HEK293 (cell line): ENCODE results near the gene SRSF1.
A peak's percentile ranks its signal among the peaks of the same experiment; 100 is the strongest.

Experiments
- SP7 ChIP-seq: fragments of 450-650 bp; formaldehyde crosslinking; IDR thresholded peaks from 2 replicates; pipeline ENCODE4 v1.5.1; 2016; ENCODE audit warnings: missing biosample characterization, missing genetic modification characterization
- ZNF133 ChIP-seq: fragments of 450-650 bp; formaldehyde crosslinking; IDR thresholded peaks from 2 replicates; pipeline ENCODE4 v1.5.1; 2016; ENCODE audit warnings: missing biosample characterization, missing genetic modification characterization
- ZNF175 ChIP-seq: fragments of 450-650 bp; formaldehyde crosslinking; IDR thresholded peaks from 2 replicates; pipeline ENCODE4 v1.5.1; 2016; ENCODE audit warnings: missing biosample characterization, missing genetic modification characterization
- ZNF24 ChIP-seq: fragments of 450-650 bp; formaldehyde crosslinking; IDR thresholded peaks from 2 replicates; pipeline ENCODE4 v1.5.1; 2016; ENCODE audit warnings: missing biosample characterization, missing genetic modification characterization
- ZNF701 ChIP-seq: fragments of 450-650 bp; formaldehyde crosslinking; IDR thresholded peaks from 2 replicates; pipeline ENCODE4 v1.5.1; 2016; ENCODE audit warnings: missing biosample characterization, missing genetic modification characterization
- ZNF768 ChIP-seq: fragments of 450-650 bp; formaldehyde crosslinking; IDR thresholded peaks from 2 replicates; pipeline ENCODE4 v1.5.1; 2018; ENCODE audit warnings: missing biosample characterization, mild to moderate bottlenecking, missing genetic modification characterization
- ZNF792 ChIP-seq: fragments of 450-650 bp; formaldehyde crosslinking; IDR thresholded peaks from 2 replicates; pipeline ENCODE4 v1.5.1; 2016; ENCODE audit warnings: missing biosample characterization, missing genetic modification characterization
- ZSCAN16 ChIP-seq: fragments of 450-650 bp; formaldehyde crosslinking; IDR thresholded peaks from 2 replicates; pipeline ENCODE4 v1.5.1; 2016; ENCODE audit warnings: missing biosample characterization, missing genetic modification characterization
- TF ChIP-seq, protein P1 (sequence below): fragments of 450-650 bp; formaldehyde crosslinking; IDR thresholded peaks from 2 replicates; pipeline ENCODE4 v1.5.1; 2016; ENCODE audit warnings: missing biosample characterization, missing genetic modification characterization
- TF ChIP-seq, protein P2 (sequence below): fragments of 450-650 bp; formaldehyde crosslinking; IDR thresholded peaks from 2 replicates; pipeline ENCODE4 v1.5.1; 2017; ENCODE audit warnings: missing biosample characterization, missing genetic modification characterization
- TF ChIP-seq, protein P3 (sequence below): fragments of 450-650 bp; IDR thresholded peaks from 2 replicates; pipeline ENCODE4 v1.5.1; 2018; ENCODE audit warnings: missing biosample characterization, mild to moderate bottlenecking, missing genetic modification characterization

DNA sequence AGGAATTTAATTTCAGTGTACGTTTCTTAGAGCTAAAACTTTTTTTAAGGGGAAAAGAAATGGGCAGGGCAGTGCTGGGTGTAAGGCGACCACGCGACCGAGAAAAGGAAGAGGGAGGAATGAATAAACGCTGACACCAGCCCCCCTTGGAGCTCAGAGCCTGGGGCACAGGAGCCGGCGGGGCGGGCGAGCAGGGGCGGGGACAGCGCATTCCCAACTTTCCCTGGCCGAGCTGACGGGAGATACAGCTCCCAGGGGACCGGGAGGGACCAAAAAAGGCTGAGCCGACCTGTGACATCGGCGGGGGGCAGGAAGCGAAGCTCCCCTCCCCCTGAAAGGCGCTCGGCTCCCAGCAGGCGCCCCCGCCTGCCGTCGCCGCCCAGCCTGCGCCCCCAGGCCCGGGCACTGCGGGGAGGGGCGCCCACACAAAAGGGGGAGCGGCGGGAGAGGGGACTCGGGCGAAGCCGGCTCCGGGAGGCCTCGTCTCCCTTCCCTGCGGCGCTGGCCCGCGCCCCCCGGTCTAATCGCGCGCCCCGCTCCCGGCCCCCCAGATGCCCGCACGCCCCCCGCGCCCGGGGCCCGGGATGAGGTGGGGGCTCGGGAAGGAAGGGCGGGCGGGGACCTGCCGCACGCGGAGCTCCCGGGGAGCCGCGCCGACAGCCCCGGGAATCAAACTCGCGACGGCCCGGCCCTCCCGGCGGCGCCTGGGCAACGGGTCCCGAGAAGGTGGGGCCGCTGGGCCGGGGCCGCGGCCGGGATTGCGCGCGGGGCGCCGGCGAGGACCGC lies 52.5 kb downstream of the SRSF1 start:
- TF ChIP-seq ZNF133 (tag by site-specific recombination) (no peak), ZNF701 (tag by site-specific recombination) (no peak), ZNF768 (tag by site-specific recombination) (no peak), SP7 (tag by site-specific recombination) (peak; percentile 85), ZSCAN16 (tag by site-specific recombination) (no peak), ZNF24 (tag by site-specific recombination) (0 out of 2 replicates have a peak, but pooled peaks have one; percentile 17), ZNF792 (tag by site-specific recombination) (no peak), ZNF175 (tag by site-specific recombination) (no peak)
- TF ChIP-seq, protein P1, sequence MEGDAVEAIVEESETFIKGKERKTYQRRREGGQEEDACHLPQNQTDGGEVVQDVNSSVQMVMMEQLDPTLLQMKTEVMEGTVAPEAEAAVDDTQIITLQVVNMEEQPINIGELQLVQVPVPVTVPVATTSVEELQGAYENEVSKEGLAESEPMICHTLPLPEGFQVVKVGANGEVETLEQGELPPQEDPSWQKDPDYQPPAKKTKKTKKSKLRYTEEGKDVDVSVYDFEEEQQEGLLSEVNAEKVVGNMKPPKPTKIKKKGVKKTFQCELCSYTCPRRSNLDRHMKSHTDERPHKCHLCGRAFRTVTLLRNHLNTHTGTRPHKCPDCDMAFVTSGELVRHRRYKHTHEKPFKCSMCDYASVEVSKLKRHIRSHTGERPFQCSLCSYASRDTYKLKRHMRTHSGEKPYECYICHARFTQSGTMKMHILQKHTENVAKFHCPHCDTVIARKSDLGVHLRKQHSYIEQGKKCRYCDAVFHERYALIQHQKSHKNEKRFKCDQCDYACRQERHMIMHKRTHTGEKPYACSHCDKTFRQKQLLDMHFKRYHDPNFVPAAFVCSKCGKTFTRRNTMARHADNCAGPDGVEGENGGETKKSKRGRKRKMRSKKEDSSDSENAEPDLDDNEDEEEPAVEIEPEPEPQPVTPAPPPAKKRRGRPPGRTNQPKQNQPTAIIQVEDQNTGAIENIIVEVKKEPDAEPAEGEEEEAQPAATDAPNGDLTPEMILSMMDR (tag by site-specific recombination), result no peak
- TF ChIP-seq, protein P2, sequence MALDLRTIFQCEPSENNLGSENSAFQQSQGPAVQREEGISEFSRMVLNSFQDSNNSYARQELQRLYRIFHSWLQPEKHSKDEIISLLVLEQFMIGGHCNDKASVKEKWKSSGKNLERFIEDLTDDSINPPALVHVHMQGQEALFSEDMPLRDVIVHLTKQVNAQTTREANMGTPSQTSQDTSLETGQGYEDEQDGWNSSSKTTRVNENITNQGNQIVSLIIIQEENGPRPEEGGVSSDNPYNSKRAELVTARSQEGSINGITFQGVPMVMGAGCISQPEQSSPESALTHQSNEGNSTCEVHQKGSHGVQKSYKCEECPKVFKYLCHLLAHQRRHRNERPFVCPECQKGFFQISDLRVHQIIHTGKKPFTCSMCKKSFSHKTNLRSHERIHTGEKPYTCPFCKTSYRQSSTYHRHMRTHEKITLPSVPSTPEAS (tag by site-specific recombination), result no peak
- TF ChIP-seq, protein P3, sequence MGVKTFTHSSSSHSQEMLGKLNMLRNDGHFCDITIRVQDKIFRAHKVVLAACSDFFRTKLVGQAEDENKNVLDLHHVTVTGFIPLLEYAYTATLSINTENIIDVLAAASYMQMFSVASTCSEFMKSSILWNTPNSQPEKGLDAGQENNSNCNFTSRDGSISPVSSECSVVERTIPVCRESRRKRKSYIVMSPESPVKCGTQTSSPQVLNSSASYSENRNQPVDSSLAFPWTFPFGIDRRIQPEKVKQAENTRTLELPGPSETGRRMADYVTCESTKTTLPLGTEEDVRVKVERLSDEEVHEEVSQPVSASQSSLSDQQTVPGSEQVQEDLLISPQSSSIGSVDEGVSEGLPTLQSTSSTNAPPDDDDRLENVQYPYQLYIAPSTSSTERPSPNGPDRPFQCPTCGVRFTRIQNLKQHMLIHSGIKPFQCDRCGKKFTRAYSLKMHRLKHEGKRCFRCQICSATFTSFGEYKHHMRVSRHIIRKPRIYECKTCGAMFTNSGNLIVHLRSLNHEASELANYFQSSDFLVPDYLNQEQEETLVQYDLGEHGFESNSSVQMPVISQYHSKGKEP (tag by site-specific recombination), result 0 out of 2 replicates have a peak, but pooled peaks have one; percentile 16
